GM18505 (cell line): ENCODE measurements around the gene CFAP97.

Experiments
- ATAC-seq: cut with Tn5 transposase; IDR thresholded peaks from one replicate; pipeline ENCODE4 v1.9.1; 2021; ENCODE audit not compliant: unreplicated experiment
- POLR2A ChIP-seq: IDR thresholded peaks from 4 replicates; pipeline ENCODE4 v1.6.1; 2011; ENCODE audit warnings: borderline replicate concordance; ENCODE audit not compliant: insufficient read depth, insufficient read length; ENCODE audit errors: extremely low read depth

The CFAP97 gene

GRCh38 chr4:185235119-185235842 is 31.5 kb upstream of the CFAP97 start:
- ATAC-seq = no peak
- no peak for TF ChIP-seq POLR2A

GRCh38 chr4:185232370-185232769 is 28.6 kb upstream of the CFAP97 start:
- TF ChIP-seq POLR2A = no peak
- no peak for ATAC-seq

GRCh38 chr4:185229021-185229818 is 25.4 kb upstream of the CFAP97 start:
- peak; percentile 28 for TF ChIP-seq POLR2A
- ATAC-seq = no peak

GRCh38 chr4:185227713-185228278 is 24.0 kb upstream of the CFAP97 start:
- ATAC-seq = no peak
- no peak for TF ChIP-seq POLR2A

GRCh38 chr4:185227131-185227551 is 23.3 kb upstream of the CFAP97 start:
- no peak for TF ChIP-seq POLR2A
- ATAC-seq = no peak

GRCh38 chr4:185225940-185226339 is 22.1 kb upstream of the CFAP97 start:
- no peak for TF ChIP-seq POLR2A
- ATAC-seq = no peak

- TF ChIP-seq POLR2A = no peak
Measured at GRCh38 chr4:185224597-185224996, 20.8 kb upstream of the CFAP97 start.

GRCh38 chr4:185222598-185222997 is 18.8 kb upstream of the CFAP97 start:
- no peak for TF ChIP-seq POLR2A
- no peak for ATAC-seq

More at GRCh38 chr4:185224597-185224996, 20.8 kb upstream of the CFAP97 start:
- no peak for ATAC-seq

GRCh38 chr4:185221912-185222311 is 18.1 kb upstream of the CFAP97 start:
- TF ChIP-seq POLR2A = no peak
- no peak for ATAC-seq

GRCh38 chr4:185221491-185221890 is 17.7 kb upstream of the CFAP97 start:
- no peak for ATAC-seq
- no peak for TF ChIP-seq POLR2A

- no peak for TF ChIP-seq POLR2A
- no peak for ATAC-seq
Measured at GRCh38 chr4:185219551-185220344, 15.9 kb upstream of the CFAP97 start.

GRCh38 chr4:185218312-185218711 is 14.5 kb upstream of the CFAP97 start:
- ATAC-seq = no peak
- TF ChIP-seq POLR2A = no peak

- TF ChIP-seq POLR2A = no peak
- no peak for ATAC-seq
Measured at GRCh38 chr4:185217408-185217975, 13.7 kb upstream of the CFAP97 start.
